GM18498 (cell line): Measurements from ENCODE around the gene ESRRG.

ENCODE experiments used
- ATAC-seq: cut with Tn5 transposase; IDR thresholded peaks from one replicate; pipeline ENCODE4 v1.9.1; 2021; ENCODE audit warnings: mild to moderate bottlenecking, moderate library complexity; ENCODE audit not compliant: unreplicated experiment

Gene ESRRG

DNA sequence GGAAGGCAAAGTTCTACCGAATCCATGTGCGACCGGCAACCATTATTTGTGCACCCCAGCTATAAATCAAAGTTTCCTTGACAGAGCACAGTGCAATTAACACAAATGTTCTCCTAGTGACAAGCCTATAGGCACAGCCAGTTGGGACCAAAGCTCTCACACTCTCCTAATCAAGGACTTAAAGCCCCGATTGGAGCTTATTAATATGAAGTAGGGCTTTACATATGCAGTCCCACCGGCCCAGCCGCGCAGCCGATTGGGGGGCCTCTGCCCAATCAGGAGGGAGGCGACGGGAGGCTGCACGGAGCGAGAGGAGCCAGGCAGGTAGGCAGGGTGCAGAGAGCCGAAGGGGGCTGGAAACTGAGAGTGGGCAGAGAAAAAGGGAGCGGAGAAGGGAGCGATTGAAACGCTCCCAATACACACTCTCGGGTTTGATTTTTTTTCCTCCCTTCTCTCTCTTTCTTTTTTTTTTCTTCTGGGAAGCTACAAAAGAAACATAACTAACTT is at the start of gene ESRRG:
ESRRG (minus strand) TSS at position 156 of the 507 bp plus-strand sequence; CDS start at position 26, 130 bp downstream.
- no peak for ATAC-seq

GRCh38 chr1:216771922-216772321 is 48.7 kb upstream of the ESRRG start:
- no peak for ATAC-seq

- no peak for ATAC-seq
Measured at GRCh38 chr1:216766633-216767327, 43.6 kb upstream of the ESRRG start.

- no peak for ATAC-seq
Measured at GRCh38 chr1:216765346-216766300, 42.4 kb upstream of the ESRRG start.

- no peak for ATAC-seq
Measured at GRCh38 chr1:216758161-216758560, 34.9 kb upstream of the ESRRG start.

GRCh38 chr1:216757110-216757509 is 33.9 kb upstream of the ESRRG start:
- no peak for ATAC-seq

GRCh38 chr1:216750961-216751360 is 27.7 kb upstream of the ESRRG start:
- no peak for ATAC-seq

- ATAC-seq = peak; percentile 63
Measured at GRCh38 chr1:216750031-216750627, 26.9 kb upstream of the ESRRG start.

- no peak for ATAC-seq
Measured at GRCh38 chr1:216749232-216749631, 26.0 kb upstream of the ESRRG start.

- no peak for ATAC-seq
Measured at GRCh38 chr1:216742625-216743024, 19.4 kb upstream of the ESRRG start.

DNA sequence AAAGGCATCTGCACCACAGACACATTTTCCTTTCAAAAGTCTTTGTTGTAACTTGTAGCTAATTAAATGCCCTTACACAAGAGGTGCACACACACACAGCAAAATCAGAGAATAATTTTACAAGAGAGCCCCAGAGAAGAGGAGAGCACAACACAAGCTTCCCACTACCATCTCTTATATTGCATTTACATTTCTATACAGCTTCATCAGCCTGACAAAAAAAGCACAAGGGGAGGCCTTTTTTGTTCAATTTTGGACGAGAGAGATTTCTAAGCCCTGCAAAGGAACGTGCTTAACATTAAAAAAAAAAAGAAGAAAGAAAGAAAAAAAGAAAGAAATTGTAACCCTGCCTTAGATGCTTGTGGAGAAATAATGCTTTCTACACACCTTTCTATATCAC is 17.1 kb upstream of the ESRRG start:
- ATAC-seq = no peak

DNA sequence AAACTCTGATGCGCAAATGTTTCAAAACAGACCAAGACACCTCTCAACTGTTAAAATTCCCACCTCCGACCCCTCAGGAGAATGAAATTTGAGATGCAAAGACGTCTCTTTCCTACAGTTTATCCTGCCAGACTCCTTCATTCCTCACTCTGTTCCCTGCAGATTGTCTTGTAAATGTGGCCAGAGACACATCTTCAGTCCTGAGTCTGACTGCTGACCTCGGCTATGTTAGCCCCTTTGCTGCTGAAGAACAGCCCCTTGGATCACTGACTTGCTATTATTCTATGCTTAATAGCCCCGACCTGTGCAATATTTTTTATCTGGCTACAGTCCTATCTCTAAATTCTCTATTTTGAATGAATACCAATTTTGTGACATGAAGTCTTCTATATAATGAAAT is 16.6 kb upstream of the ESRRG start:
- no peak for ATAC-seq

DNA sequence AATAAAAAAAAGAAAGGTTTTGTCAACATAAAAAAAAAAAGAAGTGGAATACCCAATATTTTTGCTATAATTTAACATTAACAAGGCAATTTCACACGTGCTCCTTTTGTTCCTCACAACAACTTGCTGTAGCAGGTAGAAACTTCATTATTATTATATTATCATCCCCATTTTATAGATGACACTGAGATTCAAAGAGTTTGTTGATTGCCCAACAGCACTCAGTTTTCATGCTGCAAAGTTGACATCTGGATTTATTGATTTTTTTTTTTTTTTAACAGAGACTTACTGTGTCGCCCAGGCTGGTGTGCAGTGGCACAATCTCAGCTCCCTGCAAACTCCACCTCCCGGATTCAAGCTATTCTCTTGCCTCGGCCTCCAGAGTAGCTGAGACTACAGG is 8.9 kb upstream of the ESRRG start:
- ATAC-seq = no peak

DNA sequence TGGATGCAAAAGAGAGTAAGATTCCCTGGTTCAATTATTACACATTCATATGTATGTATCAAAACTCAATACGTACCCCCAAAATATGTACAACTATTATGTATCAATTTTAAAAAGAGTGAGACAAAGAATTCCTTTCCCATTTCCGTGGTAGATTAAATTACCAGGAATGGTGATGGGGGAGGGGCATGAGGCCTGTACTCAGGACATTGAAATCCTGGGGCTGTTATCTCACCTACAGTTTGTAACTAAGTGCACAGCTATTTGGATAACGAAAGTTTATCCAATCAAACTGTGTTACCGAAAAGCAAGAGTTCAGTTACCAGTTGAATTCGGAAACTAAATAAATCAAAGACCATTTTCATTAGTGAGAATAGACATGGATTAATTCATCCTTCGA is 8.3 kb upstream of the ESRRG start:
- no peak for ATAC-seq

DNA sequence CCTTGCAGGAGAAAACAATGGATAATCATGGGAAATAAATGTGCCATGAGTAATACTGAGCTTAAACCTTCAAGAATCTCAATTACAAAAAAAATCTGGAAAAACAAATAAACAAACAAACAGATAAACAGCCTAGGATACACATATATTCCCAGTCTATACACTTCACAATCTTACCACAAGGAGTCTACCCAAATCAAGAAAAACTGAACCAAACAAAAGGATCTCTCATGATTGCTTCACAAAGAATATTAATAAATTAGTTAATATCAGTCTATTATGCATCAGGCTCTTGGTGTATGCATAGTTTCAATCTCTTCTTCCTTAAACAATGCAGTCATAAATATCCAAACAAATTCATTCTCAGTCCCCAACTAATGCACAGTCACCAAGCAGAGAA is 3.2 kb upstream of the ESRRG start:
- no peak for ATAC-seq

DNA sequence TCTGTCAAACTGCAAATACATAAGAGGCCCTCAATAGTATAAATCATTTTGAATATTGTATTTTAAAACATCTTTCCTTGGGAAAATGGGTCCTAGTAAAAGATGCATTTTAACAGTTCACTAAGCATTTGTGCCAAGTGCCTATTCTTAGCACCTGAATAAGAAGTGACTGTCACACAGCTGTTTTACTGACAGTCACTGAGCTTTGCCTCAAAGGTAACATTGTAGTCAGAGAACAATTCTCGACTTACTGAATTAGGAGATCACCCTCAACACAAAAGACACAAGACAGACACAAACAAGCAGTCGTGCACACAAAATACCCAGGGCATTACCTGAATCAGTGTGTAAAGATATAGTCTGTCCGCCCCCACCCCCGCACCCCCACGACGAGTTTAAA is 408 bp downstream of the ESRRG start:
- ATAC-seq = no peak

DNA sequence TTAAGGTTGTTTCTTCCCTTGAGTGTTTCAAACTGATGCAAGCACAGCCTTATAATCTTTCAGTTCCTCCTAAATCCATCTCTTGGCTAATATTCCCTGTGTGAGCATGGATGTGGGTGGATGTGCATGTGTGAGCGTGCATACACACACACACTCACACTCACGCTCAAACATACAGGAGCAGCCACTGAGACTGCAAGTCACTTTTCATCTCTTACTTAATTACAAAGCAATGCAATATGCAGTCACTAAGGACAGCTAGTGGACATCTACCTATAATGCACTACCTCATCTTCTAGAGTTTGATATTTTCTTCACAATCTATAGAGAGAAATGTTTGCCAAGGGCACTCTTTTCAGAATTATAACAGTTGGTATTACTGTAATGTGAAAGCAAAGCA is 1.4 kb downstream of the ESRRG start:
- no peak for ATAC-seq

DNA sequence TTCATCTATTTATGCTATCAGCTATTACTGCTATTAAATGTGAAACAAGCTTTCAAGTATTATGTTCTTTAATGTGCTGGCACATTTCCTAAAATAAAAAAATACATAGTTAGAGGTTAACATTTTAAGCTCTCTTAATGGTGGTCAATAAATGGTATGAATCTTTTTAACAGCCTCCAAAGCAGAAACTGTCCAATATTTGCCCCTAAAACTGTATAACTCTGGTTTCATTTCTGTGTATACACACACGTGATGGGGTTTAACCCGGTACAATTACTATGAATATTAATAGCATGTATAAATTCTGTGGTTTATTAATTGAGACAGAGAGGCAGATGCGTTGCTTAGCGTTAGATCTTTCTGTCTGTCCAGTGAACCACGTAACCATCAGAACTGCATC is 2.2 kb downstream of the ESRRG start:
- ATAC-seq = no peak

DNA sequence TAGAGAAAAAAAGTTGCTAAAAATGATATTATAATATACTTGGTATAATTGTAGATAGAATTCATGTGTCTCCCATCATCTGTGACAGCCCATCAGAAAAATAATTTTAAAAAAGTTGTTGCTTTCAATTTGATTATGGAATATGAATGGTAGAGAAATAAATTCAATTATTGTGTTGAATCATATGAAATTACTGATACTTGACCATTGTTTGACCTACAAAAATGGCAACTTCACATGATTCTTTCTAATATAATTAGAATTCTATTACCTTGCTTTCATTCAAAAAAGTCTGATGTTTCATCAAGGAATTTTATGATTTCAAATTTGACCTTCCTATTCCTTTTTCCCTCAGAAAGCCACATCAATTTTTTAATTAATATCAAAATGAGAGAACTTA is 11.5 kb downstream of the ESRRG start:
- no peak for ATAC-seq

DNA sequence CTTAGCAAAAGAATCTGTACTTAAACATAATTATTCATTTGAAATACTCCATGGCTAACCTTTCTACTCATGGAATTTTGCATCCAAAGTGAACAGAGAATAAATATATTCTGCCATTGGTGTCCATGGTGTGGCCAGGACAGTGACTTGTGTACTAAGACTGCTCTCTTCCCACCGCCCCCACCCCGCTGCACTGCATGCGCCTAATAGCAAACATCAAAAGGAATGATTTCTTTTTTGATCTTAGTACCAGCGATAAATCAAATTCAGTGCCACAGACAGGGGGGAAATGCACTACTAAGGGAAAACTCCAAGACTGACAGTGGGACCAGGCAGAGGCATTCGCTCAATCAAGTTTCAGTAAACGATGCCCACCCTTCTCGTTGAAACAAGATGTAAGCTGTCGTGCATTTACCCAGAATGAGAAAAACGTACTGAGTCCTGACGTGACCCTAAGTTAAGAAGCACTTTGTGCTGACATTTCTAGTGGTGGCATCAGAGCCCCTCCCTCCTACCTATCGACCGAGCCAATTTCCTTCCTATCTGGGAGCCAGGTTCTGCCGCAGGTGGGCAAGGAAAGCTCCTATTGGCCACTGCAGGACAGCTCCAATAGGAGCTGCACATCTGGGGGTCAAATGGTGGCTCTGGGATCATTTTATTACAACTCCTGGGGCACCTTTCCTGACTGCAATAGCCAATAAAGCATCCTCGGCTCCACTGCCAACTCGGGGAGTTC is 12.5 kb downstream of the ESRRG start:
- ATAC-seq = no peak

DNA sequence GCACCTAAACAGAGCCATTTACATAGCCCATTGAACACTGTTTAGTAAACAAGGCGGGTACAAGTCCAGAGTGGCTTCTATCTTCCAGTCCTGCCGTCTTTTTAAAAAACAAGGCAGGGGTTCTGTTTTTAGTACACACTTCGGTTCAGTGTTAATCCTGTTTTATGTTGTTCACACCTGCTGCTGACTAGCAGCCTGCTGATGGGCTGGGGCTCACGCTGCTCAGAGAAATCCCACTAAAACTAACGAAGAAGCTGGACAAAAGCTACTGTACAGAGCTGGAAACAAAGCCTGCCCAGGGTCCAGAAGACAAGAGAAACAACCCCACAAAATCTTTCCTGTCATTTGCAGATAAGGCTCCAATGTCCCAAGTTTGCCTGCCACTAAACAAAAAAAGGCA is 13.2 kb downstream of the ESRRG start:
- ATAC-seq = no peak
